Activated CD8-positive, alpha-beta memory T cell treated with anti-CD3 and anti-CD28 coated beads, Interleukin-2, amount 50 U/mL, for 24 hours (primary cell): ENCODE measurements around the gene TULP1.

Source experiments
- DNase-seq: peaks from one replicate; pipeline ENCODE4 v3.0.0-alpha.2; 2020; ENCODE audit errors: extremely low read depth

Gene TULP1

DNA sequence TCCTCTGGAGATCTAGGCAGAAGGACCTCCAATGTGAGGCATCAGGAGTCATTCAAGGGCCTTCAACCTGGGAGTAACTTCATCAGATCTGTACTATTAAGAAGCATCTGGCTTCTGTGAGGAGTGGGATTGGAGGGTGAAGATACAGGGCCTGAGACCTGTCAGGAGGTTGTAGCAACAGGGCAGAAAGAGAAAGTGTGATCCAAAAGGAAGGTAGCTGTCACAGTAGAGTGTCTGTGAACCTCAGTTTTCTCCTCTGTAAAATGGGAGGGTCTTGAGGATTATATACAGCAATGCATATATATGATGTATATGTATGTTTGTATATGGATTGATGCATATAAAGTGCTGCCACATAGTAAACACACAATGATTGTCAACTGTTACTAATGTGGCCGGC is 47.0 kb downstream of the TULP1 start:
- DNase-seq, result no peak

DNA sequence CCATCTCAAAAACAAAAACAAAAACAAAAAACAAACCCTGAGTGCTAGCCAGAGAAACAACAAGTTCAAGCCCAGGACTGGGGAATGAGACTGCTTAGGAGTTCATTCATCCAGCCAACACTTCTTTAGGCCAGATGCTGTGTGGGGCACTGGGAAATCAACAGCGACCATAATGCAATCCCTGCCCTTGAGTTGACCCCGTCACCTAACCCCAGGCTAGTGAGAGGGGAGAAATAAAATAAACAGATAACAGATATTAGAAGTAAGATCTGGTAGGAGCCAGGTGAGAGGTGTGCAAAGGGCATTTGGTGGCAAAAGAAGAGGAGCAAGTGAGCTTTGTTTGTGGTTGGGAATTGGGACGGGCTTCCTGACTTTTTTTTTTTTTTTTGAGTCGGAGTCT is 49.4 kb downstream of the TULP1 start:
- no peak for DNase-seq

DNA sequence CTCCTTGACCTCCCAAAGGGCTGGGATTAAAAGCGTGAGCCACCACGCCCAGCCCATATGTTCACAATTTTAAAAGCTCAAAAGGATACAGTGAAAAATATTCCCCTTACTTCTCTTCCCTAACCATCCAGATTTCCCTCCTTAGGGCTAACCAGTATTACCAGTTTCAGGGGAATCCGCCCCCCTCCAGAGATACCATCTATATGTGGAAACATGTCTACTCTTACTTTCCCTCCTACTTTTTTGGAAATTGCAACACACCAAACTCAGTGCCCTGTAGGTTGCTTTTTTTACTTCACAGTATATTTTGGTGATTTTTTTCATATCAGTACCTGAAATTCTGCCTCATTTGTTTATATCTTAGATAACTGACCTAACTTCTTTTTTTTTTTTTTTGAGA is 51.4 kb downstream of the TULP1 start:
- no peak for DNase-seq

DNA sequence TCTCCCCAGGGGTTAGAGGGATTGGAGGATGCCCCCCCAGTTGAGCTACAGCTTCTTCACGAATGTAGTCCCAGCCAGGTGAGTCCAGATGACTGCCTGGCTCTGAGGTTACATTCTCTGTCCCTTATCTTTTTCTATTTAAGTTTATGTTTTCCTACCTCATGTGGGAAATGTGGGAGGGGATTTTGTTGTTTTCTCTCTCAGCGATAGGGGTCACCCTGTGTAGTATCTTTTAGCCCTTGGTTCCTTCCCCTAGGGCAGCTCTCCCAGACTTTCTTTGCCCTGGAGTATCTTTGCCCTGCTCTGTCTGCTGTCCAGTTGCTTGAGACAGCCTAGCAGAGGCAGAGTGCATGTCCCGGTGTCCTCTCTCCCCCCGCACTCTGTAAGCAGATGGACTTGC is 54.8 kb downstream of the TULP1 start:
- DNase-seq, result no peak

DNA sequence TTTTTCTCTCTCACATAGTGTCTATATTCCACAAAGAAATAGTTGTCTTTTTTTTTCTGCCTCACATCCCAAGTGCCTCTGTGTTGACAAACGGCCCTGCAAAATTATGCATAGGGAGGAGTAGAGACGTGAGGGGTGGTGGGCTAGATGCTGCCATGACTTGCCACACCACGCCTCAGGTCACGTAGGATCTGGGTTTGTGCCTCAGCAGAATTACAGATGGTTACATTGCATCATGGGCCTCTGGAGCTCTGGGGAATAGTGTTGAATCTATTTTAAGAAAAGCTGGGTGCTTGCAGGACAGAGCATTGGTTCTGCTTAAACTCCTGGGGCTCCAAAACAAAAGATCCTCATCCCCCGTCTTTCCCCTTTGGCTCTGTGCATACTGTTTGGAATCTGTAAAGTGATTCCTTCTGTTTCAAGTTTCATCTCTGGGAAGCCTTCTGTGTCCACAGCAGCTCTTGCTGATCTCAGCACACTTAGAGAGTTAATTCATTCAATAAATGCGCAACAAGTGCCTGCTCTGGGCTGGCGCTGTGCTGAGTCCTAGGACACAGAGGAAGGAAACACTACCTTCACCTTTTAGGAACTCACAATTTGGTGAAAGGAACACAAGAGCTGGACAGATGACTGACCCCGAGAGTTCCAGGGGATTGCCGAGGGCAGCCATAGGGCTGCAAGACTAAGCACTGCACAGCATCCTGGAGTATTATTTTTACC is 58.1 kb downstream of the TULP1 start:
- DNase-seq, result no peak

DNA sequence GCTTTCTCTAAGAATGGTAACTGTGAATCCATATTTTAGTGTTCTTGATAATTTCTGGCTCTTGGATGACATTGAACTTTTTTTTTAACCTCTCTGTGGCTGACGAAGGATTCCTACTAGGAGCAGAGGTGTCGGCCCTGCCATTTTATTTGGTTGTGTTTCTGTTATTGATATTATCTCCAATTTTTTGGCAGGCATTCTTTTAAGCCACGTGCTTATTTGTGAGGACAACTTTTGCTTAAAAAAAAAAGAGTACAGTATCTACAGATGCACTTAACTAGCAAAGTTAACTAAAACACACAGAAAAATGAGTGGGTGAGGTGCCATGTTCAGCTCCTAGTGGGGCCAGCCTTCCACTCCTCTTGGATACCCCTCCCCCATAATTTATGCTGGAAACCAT is 59.5 kb downstream of the TULP1 start:
- no peak for DNase-seq

DNA sequence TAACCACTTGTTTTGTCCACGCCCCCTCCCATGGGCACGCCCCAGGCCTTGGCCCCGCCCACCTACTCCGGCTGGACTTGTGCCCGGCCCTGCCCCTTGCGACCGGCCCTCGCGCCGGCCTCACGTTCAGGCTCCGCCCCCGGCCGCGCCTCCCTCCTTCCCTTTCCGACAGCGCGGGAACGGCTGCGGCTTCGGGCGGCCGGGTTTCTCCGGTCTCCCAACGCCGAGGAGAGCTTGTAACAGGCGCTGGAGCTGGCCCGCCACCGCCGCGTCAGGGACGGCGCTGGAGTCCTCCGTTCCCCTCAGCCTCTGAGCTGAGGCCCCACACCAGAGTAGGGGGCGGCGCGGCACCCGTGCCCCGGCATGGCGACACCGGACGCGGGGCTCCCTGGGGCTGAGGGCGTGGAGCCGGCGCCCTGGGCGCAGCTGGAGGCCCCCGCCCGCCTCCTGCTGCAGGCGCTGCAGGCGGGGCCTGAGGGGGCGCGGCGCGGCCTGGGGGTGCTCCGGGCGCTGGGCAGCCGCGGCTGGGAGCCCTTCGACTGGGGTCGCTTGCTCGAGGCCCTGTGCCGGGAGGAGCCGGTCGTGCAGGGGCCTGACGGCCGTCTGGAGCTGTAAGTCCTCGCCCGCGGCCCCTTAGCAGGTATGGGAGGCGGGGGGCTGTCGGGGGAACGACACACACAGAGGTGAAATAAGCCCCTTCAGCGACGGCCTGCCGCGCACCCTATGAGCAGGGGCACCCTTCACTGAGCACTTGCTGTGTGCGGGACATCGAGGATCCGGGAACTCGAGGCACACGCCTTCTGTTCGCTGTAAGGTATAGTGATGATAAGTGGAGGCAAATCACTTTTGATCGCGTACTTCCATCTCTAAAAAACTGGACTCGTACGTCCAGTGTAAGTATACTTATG is 60.3 kb downstream of the TULP1 start, which contains the start of gene FANCE:
FANCE (plus strand) TSS at position 156 of the 908 bp plus-strand sequence; CDS start at position 364, 208 bp downstream.
- DNase-seq, result peak; percentile 90

DNA sequence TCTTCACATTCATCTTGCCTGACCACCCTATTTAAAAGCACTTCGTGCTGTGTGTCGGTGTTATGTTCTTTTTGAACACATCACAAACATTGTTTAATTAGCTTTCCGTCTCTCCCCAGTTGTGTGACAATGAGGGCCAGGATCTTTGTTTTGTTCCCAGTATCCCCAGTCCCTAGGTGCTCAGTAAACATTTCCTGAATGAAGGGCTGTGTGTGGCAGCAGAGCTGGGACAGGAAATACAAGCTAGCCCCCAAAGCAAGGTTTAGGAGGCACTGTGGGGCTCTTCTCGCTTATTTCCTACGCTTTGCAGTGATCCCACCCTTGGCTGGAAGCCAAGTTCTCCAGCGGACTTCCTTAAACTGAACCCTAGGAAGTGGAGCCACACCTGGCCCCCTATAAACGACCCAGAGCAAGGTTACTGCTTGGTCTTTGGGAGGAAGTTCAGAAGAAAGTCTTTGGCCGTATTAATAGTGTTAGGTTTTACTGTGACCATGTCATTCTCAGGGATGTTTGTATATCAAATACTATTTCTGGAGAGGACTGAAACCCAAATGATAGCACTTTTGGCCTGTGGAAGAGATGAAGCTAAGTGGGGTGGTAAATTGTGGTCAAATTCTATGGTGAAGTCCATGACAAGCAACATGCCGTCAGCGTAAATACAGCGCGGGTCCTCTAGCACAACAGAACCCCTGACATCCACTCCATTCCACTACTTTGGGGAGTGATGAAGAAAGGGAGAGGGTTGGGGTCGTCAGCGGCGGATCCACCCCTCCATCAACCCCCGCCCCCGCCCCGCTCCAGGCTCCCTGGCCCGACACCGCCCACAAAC is 61.1 kb downstream of the TULP1 start:
- DNase-seq, result no peak

DNA sequence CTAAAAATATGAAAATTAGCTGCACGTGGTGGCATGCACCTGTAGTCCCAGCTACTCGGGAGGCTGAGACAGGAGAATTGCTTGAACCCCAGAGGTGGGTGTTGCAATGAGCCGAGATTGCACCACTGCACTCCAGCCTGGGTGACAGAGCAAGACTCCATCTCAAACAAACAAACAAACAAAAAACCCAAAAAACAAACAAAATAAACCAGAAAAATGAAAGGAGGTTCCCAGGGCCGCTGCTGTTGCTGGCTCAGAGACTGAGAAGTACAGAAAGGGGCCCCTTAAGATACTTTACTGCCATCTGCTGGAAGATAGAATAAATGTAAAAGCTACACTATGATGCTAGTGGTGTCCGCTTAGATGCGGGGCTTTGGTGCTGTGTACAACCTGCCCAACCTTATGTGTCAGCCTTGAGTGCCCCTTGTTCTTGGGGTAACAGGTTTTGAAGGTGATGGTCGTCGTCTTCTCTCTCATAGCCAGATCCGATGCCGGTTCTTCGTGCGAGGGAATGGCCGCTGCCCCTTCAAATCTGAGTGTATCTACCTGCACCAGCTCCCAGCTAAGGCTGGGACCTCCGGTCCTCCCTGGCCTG is 63.3 kb downstream of the TULP1 start:
- no peak for DNase-seq

DNA sequence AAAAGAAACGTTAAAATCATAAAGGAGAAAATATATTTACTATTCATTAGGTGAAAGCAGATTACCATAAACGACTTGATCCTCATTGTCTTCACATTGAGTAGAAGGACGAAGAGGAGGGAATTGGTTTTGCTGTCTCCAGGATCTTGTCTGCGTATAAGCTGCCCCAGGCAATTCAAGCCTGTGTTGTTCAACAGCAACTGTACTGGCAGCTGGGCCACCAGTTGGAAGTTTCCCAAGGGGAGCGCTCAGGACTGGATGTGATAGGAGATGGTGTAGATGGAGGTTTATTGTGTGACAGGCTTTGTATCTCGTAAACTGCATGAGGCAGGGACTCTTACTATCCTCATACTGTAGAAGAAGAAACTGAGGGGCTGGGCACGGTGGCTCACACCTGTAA is 64.5 kb downstream of the TULP1 start:
- DNase-seq, result no peak
